Mesenchymal stem cell (in vitro differentiated cells and primary cell): ENCODE measurements around the gene COL8A1.
A peak's percentile ranks its signal among the peaks of the same experiment; 100 is the strongest.

Experiments
- DNase-seq: peaks from one replicate; pipeline ENCODE4 v3.0.0-alpha.2; 2013
- H2AFZ ChIP-seq: one replicate; pipeline ENCODE4 v1.6.1; 2013; ENCODE audit warnings: low read depth, mild to moderate bottlenecking, control low read depth, inconsistent platforms, low read length, moderate library complexity
- H2AK5ac ChIP-seq: 2 replicates; pipeline ENCODE4 v1.6.1; 2013; ENCODE audit warnings: low read length, moderate library complexity, mild to moderate bottlenecking, inconsistent platforms; ENCODE audit not compliant: severe bottlenecking
- H2BK120ac ChIP-seq: one replicate; pipeline ENCODE4 v1.6.1; 2013; ENCODE audit warnings: low read depth, mild to moderate bottlenecking, inconsistent platforms, low read length, moderate library complexity
- H2BK12ac ChIP-seq, 2 experiments: one replicate each; pipeline ENCODE4 v1.6.1; 2013; ENCODE audit warnings: inconsistent platforms in 2 of 2, low read length in 2 of 2, mild to moderate bottlenecking in 2 of 2, moderate library complexity in 2 of 2, control low read depth in 1 of 2
- H2BK15ac ChIP-seq: one replicate; pipeline ENCODE4 v1.6.1; 2013; ENCODE audit warnings: mild to moderate bottlenecking, low read depth, inconsistent platforms; ENCODE audit not compliant: poor library complexity, severe bottlenecking
- H2BK5ac ChIP-seq: 2 replicates; pipeline ENCODE4 v1.6.1; 2013; ENCODE audit warnings: low read depth, mild to moderate bottlenecking, low read length, control low read depth, inconsistent platforms; ENCODE audit not compliant: poor library complexity, severe bottlenecking
- H3K14ac ChIP-seq, 2 experiments: one replicate each; pipeline ENCODE4 v1.6.1; 2013; ENCODE audit warnings: inconsistent platforms in 2 of 2, low read length in 2 of 2, control low read depth in 1 of 2, mild to moderate bottlenecking in 1 of 2, moderate library complexity in 1 of 2
- H3K18ac ChIP-seq, 2 experiments: one replicate each; pipeline ENCODE4 v1.6.1; 2013; ENCODE audit warnings: inconsistent platforms in 2 of 2, low read length in 2 of 2, control low read depth in 1 of 2, low read depth in 1 of 2, mild to moderate bottlenecking in 1 of 2
- H3K23ac ChIP-seq, 2 experiments: one replicate each; pipeline ENCODE4 v1.6.1; 2013; ENCODE audit warnings: inconsistent platforms in 2 of 2, low read length in 2 of 2, mild to moderate bottlenecking in 2 of 2, moderate library complexity in 2 of 2, control low read depth in 1 of 2
- H3K27ac ChIP-seq: 2 replicates; pipeline ENCODE4 v1.5.1; 2013; ENCODE audit warnings: mild to moderate bottlenecking, moderate library complexity, low read length, control low read depth, inconsistent platforms; ENCODE audit not compliant: poor library complexity, severe bottlenecking
- H3K27me3 ChIP-seq, 2 experiments: 2 replicates each; pipeline versions ENCODE4 v1.6.1 to v1.7.0; 2013; ENCODE audit warnings: low read length in 2 of 2, mild to moderate bottlenecking in 2 of 2, moderate library complexity in 2 of 2, control low read depth in 1 of 2, inconsistent platforms in 1 of 2; ENCODE audit not compliant: control insufficient read depth in 1 of 2, insufficient read depth in 1 of 2
- H3K36me3 ChIP-seq, 2 experiments: 2 replicates each; pipeline versions ENCODE4 v1.6.1 to v1.7.0; 2013; ENCODE audit warnings: low read length in 2 of 2, control low read depth in 1 of 2, inconsistent platforms in 1 of 2, low read depth in 1 of 2, mild to moderate bottlenecking in 1 of 2; ENCODE audit not compliant: insufficient read depth in 2 of 2, control insufficient read depth in 1 of 2
- H3K4ac ChIP-seq, 2 experiments: one replicate each; pipeline ENCODE4 v1.6.1; 2013; ENCODE audit warnings: inconsistent platforms in 2 of 2, low read length in 2 of 2, mild to moderate bottlenecking in 2 of 2, moderate library complexity in 2 of 2, control low read depth in 1 of 2, low read depth in 1 of 2
- H3K4me1 ChIP-seq: 2 replicates; pipeline ENCODE4 v1.6.1; 2013; ENCODE audit warnings: low read depth, low read length, control low read depth; ENCODE audit not compliant: control insufficient read depth, insufficient read depth
- H3K4me2 ChIP-seq: 2 replicates; pipeline ENCODE4 v1.6.1; 2013; ENCODE audit warnings: low read length, mild to moderate bottlenecking, inconsistent platforms; ENCODE audit not compliant: poor library complexity, severe bottlenecking
- H3K4me3 ChIP-seq, 2 experiments: 2 replicates each; pipeline versions ENCODE4 v1.5.1 to v1.7.0; 2013; ENCODE audit warnings: low read length in 2 of 2, mild to moderate bottlenecking in 2 of 2, control low read depth in 1 of 2, low read depth in 1 of 2; ENCODE audit not compliant: insufficient read depth in 1 of 2
- H3K79me1 ChIP-seq: replicated peaks from 2 replicates; pipeline ENCODE4 v1.6.1; 2013; ENCODE audit warnings: mild to moderate bottlenecking, control low read depth, low read length, inconsistent platforms; ENCODE audit not compliant: poor library complexity, severe bottlenecking
- H3K9ac ChIP-seq: 2 replicates; pipeline ENCODE4 v1.7.0; 2013; ENCODE audit warnings: mild to moderate bottlenecking, low read length, moderate library complexity
- H3K9me3 ChIP-seq: 2 replicates; pipeline ENCODE4 v1.7.0; 2013; ENCODE audit warnings: mild to moderate bottlenecking, low read length; ENCODE audit not compliant: control insufficient read depth
- H4K8ac ChIP-seq: one replicate; pipeline ENCODE4 v1.6.1; 2013; ENCODE audit warnings: inconsistent platforms, mild to moderate bottlenecking, low read length, moderate library complexity
- H4K91ac ChIP-seq: one replicate; pipeline ENCODE4 v1.6.1; 2013; ENCODE audit warnings: mild to moderate bottlenecking, low read length, inconsistent platforms
- WGBS: methylation state at CpG from one replicate; pipeline ENCODE4 v1.1.7; 2013; ENCODE audit warnings: mixed read lengths; 5-methylcytosine and 5-hydroxymethylcytosine counted together

COL8A1 gene

GRCh38 chr3:99656624-99657023 lies 18.2 kb downstream of the COL8A1 start:
- Histone ChIP-seq H2AFZ (no peak overlapping the region), H3K27ac (peak overlapping the region; percentile 58), H3K4me1 (peaks cover 11% of the 10 kb centered on the region), H3K4me3 (no peak overlapping the region), H3K9me3 (no peaks in the 10 kb centered on the region), H2BK5ac (no peak overlapping the region), H2BK120ac (no peak overlapping the region), H3K36me3 (peaks cover 0 to 20% of the 10 kb centered on the region in 2 experiments), H3K4me2 (no peak overlapping the region), H3K4ac (no peak overlapping the region), H3K23ac (no peak overlapping the region), H3K27me3 (no peaks in the 10 kb centered on the region), H3K79me1 (no peaks in the 10 kb centered on the region), H4K8ac (no peak overlapping the region), H3K18ac (no peak overlapping the region), H3K9ac (peak overlapping the region; percentile 57), H4K91ac (no peak overlapping the region), H3K14ac (no peak overlapping the region), H2AK5ac (no peak overlapping the region), H2BK12ac (no peak overlapping the region), H2BK15ac (no peak overlapping the region)
- no peak for DNase-seq
- 62% methylated on average over 2 of the region's 3 CpGs for WGBS

DNA sequence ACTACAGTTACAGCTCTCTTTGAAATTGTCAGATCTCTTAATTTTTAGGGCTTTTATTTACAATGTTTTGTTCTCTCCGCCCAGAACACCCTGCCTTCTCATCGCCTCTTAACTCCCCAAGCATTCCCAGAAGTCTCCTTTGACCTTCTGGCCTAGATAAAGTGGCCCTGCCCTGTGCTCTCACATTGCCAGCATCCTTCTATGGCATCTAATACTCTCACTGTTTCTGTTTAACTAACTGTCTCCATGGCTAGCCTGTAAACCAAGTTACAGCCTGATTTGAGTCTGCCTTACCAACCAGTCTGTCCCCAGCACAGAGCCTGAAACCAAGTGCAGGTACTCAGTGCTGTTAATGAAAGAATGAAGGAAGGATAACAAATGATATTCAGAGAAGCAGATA lies 19.9 kb downstream of the COL8A1 start:
- Histone ChIP-seq H2AK5ac (peak overlapping the region; percentile 43), H2BK120ac (no peak overlapping the region), H3K9ac (peak overlapping the region; percentile 68), H3K4ac (peak overlapping the region; percentile 58 to 77), H3K27me3 (no peaks in the 10 kb centered on the region), H4K91ac (peak overlapping the region; percentile 78), H3K9me3 (no peaks in the 10 kb centered on the region), H2BK12ac (peak overlapping the region; percentile 70 to 84), H3K18ac (peak overlapping the region; percentile 63 to 81), H2BK5ac (no peak overlapping the region), H3K14ac (peak overlapping the region in 1 of 2 experiments; percentile 82), H4K8ac (peak overlapping the region; percentile 77), H3K4me3 (no peak overlapping the region), H3K36me3 (peaks cover 0 to 22% of the 10 kb centered on the region in 2 experiments), H3K23ac (no peak overlapping the region), H3K79me1 (no peaks in the 10 kb centered on the region), H3K4me1 (peaks cover 16% of the 10 kb centered on the region), H2BK15ac (peak overlapping the region; percentile 60), H3K27ac (peak overlapping the region; percentile 74), H2AFZ (no peak overlapping the region), H3K4me2 (no peak overlapping the region)
- no peak for DNase-seq
- whole genome bisulfite sequencing, result 69% methylated on average over 2 of the region's 2 CpGs

DNA sequence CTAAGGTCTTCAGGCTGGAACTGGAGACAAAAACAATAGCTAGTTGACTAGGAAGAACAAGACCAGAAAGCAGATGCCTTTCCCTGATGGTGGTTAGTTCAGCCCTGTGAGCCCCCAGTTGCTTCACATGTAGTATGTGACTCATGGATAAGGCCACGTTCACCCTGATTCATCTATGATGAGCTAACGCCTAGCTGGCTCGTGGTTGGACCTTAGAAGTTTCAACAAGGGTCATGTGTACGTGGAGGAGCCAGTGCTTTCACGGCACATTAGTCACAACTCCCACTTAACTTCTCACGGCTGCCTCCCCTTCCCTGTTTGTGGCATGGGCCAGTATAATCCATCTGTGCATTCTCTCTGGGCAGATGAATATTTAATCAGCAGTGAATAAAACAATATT lies 20.6 kb downstream of the COL8A1 start:
- H3K9me3 ChIP-seq, result no peaks in the 10 kb centered on the region
- 3% methylated on average over 6 of the region's 6 CpGs for WGBS
- H2AK5ac ChIP-seq, result peak overlapping the region; percentile 43
- no peak overlapping the region for H2BK120ac ChIP-seq
- H2BK12ac ChIP-seq, result peak overlapping the region; percentile 70 to 84
- H4K8ac ChIP-seq, result peak overlapping the region; percentile 2
- peak overlapping the region in 1 of 2 experiments; percentile 18 for H3K4me3 ChIP-seq
- peak overlapping the region; percentile 44 to 81 for H3K18ac ChIP-seq
- peak overlapping the region in 1 of 2 experiments; percentile 5 for H3K14ac ChIP-seq
- peak overlapping the region; percentile 74 for H3K27ac ChIP-seq
- H3K4ac ChIP-seq, result peak overlapping the region; percentile 60 to 77
- no peaks in the 10 kb centered on the region for H3K27me3 ChIP-seq
- DNase-seq, result peak; percentile 100
- H3K23ac ChIP-seq, result no peak overlapping the region
- peak overlapping the region; percentile 79 for H3K9ac ChIP-seq
- H3K4me1 ChIP-seq, result peaks cover 12% of the 10 kb centered on the region
- H3K36me3 ChIP-seq, result peaks cover 0 to 15% of the 10 kb centered on the region in 2 experiments
- H4K91ac ChIP-seq, result no peak overlapping the region
- no peak overlapping the region for H2BK5ac ChIP-seq
- no peaks in the 10 kb centered on the region for H3K79me1 ChIP-seq
- H2BK15ac ChIP-seq, result no peak overlapping the region
- H2AFZ ChIP-seq, result peak overlapping the region; percentile 65
- H3K4me2 ChIP-seq, result no peak overlapping the region

GRCh38 chr3:99659951-99660350 lies 21.6 kb downstream of the COL8A1 start:
- H4K8ac ChIP-seq, result no peak overlapping the region
- H3K4ac ChIP-seq, result no peak overlapping the region
- peak; percentile 95 for DNase-seq
- no peak overlapping the region for H2AK5ac ChIP-seq
- peaks cover 15% of the 10 kb centered on the region for H3K4me1 ChIP-seq
- WGBS, result 36% methylated on average over 4 of the region's 4 CpGs
- H2BK15ac ChIP-seq, result no peak overlapping the region
- H3K14ac ChIP-seq, result no peak overlapping the region
- H4K91ac ChIP-seq, result no peak overlapping the region
- H2BK5ac ChIP-seq, result no peak overlapping the region
- peak overlapping the region; percentile 74 for H3K27ac ChIP-seq
- peak overlapping the region; percentile 79 for H3K9ac ChIP-seq
- H2BK120ac ChIP-seq, result no peak overlapping the region
- H3K9me3 ChIP-seq, result no peaks in the 10 kb centered on the region
- no peak overlapping the region for H2BK12ac ChIP-seq
- H3K4me3 ChIP-seq, result peak overlapping the region in 1 of 2 experiments; percentile 18
- no peak overlapping the region for H3K23ac ChIP-seq
- peaks cover 0 to 13% of the 10 kb centered on the region in 2 experiments for H3K36me3 ChIP-seq
- no peak overlapping the region for H2AFZ ChIP-seq
- no peaks in the 10 kb centered on the region for H3K79me1 ChIP-seq
- H3K18ac ChIP-seq, result no peak overlapping the region
- H3K4me2 ChIP-seq, result no peak overlapping the region
- no peaks in the 10 kb centered on the region for H3K27me3 ChIP-seq
